Activated naive CD4-positive, alpha-beta T cell treated with anti-CD3 and anti-CD28 coated beads for 36 hours (primary cell): ENCODE results near the gene STAC2. TPM values are rescaled to one million over a fixed set of nuclear protein-coding genes. Genes with fewer than 3 reads are reported as not detected.

Experiments
- CTCF ChIA-PET: fragments of 350-600 bp; sonication (Branson Sonifier 250); formaldehyde crosslinking; loops from one replicate; lab custom pipeline; 2021; ENCODE audit warnings: antibody characterized with exemption; lab: Charles Lee
- DNase-seq: peaks from one replicate; pipeline ENCODE4 v3.0.0-alpha.2; 2020
- H3K27ac Mint-ChIP-seq: one replicate; pipeline ENCODE4 v1.8.0; 2021; ENCODE audit warnings: mild to moderate bottlenecking, mixed read lengths
- H3K27me3 Mint-ChIP-seq: one replicate; pipeline ENCODE4 v1.8.0; 2021; ENCODE audit warnings: low read depth, mixed read lengths
- H3K36me3 Mint-ChIP-seq: one replicate; pipeline ENCODE4 v1.8.0; 2021; ENCODE audit warnings: low read depth, mixed read lengths
- H3K4me1 Mint-ChIP-seq: one replicate; pipeline ENCODE4 v1.8.0; 2021; ENCODE audit warnings: low read depth, mixed read lengths
- H3K4me3 Mint-ChIP-seq: one replicate; pipeline ENCODE4 v1.8.0; 2021; ENCODE audit warnings: mild to moderate bottlenecking, moderate library complexity, mixed read lengths
- H3K9me3 Mint-ChIP-seq: one replicate; pipeline ENCODE4 v1.8.0; 2021; ENCODE audit warnings: mixed read lengths
- intact Hi-C: fragments of 100-400 bp; cut with micrococcal nuclease; formaldehyde crosslinking; loops from one replicate; pipeline ENCODE4 v1.15.1; 2023
- total RNA-seq, 2 experiments: library from RNA; stranded (reverse); gene quantifications; one replicate each; pipeline ENCODE4 v1.2.3, GENCODE V29; 2021

The STAC2 gene
- total RNA-seq, 2 experiments from 2014 or later: not detected

GRCh38 chr17:39166437-39167335, 59.1 kb downstream of the STAC2 start:
- Mint-ChIP-seq H3K36me3 (no peaks in the 10 kb centered on the region), H3K4me3 (no peak overlapping the region), H3K27ac (no peak overlapping the region), H3K9me3 (no peaks in the 10 kb centered on the region), H3K27me3 (peaks cover 23% of the 10 kb centered on the region), H3K4me1 (peaks cover 16% of the 10 kb centered on the region)
- no peak for DNase-seq
- intact Hi-C loops: loop anchor here (5.0 kb wide), 1 partner anchor 71 kb away; no protein-coding TSS in a partner anchor
- CTCF ChIA-PET: interaction anchor here (1.2 to 6.7 kb wide), 5 partner anchors 8 to 184 kb away, joined by 3 to 73 read pairs (median 30); partner anchors contain the start of gene PLXDC1

- Mint-ChIP-seq H3K36me3 (no peaks in the 10 kb centered on the region), H3K27ac (no peak within 1 kb of the TSS), H3K27me3 (peaks cover 23% of the 10 kb centered on the region), H3K4me1 (peaks cover 16% of the 10 kb centered on the region), H3K9me3 (no peaks in the 10 kb centered on the region), H3K4me3 (peak within 1 kb of the TSS; percentile 90)
- intact Hi-C loops: loop anchor here (2.0 to 5.0 kb wide), 2 partner anchors 33 to 71 kb away; no protein-coding TSS in a partner anchor
- DNase-seq: no peak
- CTCF ChIA-PET: interaction anchor here (0.7 to 6.7 kb wide), 8 partner anchors 9 to 216 kb away, joined by 3 to 73 read pairs (median 12); partner anchors contain the start of gene PLXDC1
Measured at GRCh38 chr17:39165841-39166349, 59.9 kb downstream of the STAC2 start, which contains the start of gene ARL5C. TSS of gene ARL5C (minus strand) at chr17:39166161. CDS start at chr17:39165760, 401 bp downstream.

- DNase-seq: no peak
- Mint-ChIP-seq H3K4me3 (peak overlapping the region; percentile 90), H3K4me1 (peaks cover 16% of the 10 kb centered on the region), H3K27ac (no peak overlapping the region), H3K9me3 (no peaks in the 10 kb centered on the region), H3K36me3 (no peaks in the 10 kb centered on the region), H3K27me3 (peaks cover 23% of the 10 kb centered on the region)
- CTCF ChIA-PET: interaction anchor here (0.5 to 6.7 kb wide), 42 partner anchors 9 to 1641 kb away, joined by 3 to 73 read pairs (median 4); partner anchors contain the start of genes PLXDC1 and RPL19
- intact Hi-C loops: loop anchor here (2.0 to 5.0 kb wide), 2 partner anchors 33 to 72 kb away; no protein-coding TSS in a partner anchor
Measured at GRCh38 chr17:39165178-39165840, 60.4 kb downstream of the STAC2 start.

GRCh38 chr17:39164675-39165143, 61.0 kb downstream of the STAC2 start:
- Mint-ChIP-seq H3K9me3 (no peaks in the 10 kb centered on the region), H3K27me3 (peaks cover 23% of the 10 kb centered on the region), H3K36me3 (no peaks in the 10 kb centered on the region), H3K27ac (no peak overlapping the region), H3K4me3 (peak overlapping the region; percentile 90), H3K4me1 (peaks cover 16% of the 10 kb centered on the region)
- peak; percentile 83 for DNase-seq
- CTCF ChIA-PET: interaction anchor here (0.5 to 6.7 kb wide), 42 partner anchors 9 to 1641 kb away, joined by 3 to 73 read pairs (median 4); partner anchors contain the start of genes PLXDC1 and RPL19
- intact Hi-C loops: loop anchor here (1.0 to 5.0 kb wide), 3 partner anchors 11 to 73 kb away; no protein-coding TSS in a partner anchor

- no peaks in the 10 kb centered on the region for H3K9me3 Mint-ChIP-seq
- intact Hi-C loops: no loop called here
- peaks cover 16% of the 10 kb centered on the region for H3K27me3 Mint-ChIP-seq
- peaks cover 12% of the 10 kb centered on the region for H3K4me1 Mint-ChIP-seq
- DNase-seq: no peak
- no peak overlapping the region for H3K27ac Mint-ChIP-seq
- no peaks in the 10 kb centered on the region for H3K36me3 Mint-ChIP-seq
- no peak overlapping the region for H3K4me3 Mint-ChIP-seq
- CTCF ChIA-PET: interaction anchor here (0.6 to 6.7 kb wide), 5 partner anchors 13 to 203 kb away, joined by 3 to 73 read pairs (median 3); no protein-coding TSS in a partner anchor
Measured at GRCh38 chr17:39161962-39162361, 63.8 kb downstream of the STAC2 start.

Other genes starting within 250 kb of the STAC2 start
- 1 to 10 TPM; 1.2 to 1.4 TPM for gene PLXDC1, start 74.3 kb downstream of the STAC2 start, total RNA-seq
- not detected for gene ARL5C, start 59.8 kb downstream of the STAC2 start, total RNA-seq
- 1 to 10 TPM; 5.3 to 5.9 TPM for gene CACNB1, start 28.3 kb downstream of the STAC2 start, total RNA-seq
- 1,000 to 10,000 TPM; 3,280 to 3,392 TPM for gene RPL19, start 25.7 kb downstream of the STAC2 start, total RNA-seq
- 10 to 100 TPM; 14.2 to 15.4 TPM for gene FBXL20, start 175.7 kb upstream of the STAC2 start, total RNA-seq
- 10 to 100 TPM; 52.4 to 56.1 TPM for gene MED1, start 225.3 kb upstream of the STAC2 start, total RNA-seq
- gene CDK12, start 235.5 kb upstream of the STAC2 start, total RNA-seq: 10 to 100 TPM; 49.8 to 51.0 TPM